HG03442 (cell line): ENCODE measurements around the gene APEX1.

Source experiments
- ATAC-seq: cut with Tn5 transposase; IDR thresholded peaks from one replicate; pipeline ENCODE4 v1.9.1; 2021; ENCODE audit warnings: mild to moderate bottlenecking, moderate library complexity; ENCODE audit not compliant: unreplicated experiment

The APEX1 gene

DNA sequence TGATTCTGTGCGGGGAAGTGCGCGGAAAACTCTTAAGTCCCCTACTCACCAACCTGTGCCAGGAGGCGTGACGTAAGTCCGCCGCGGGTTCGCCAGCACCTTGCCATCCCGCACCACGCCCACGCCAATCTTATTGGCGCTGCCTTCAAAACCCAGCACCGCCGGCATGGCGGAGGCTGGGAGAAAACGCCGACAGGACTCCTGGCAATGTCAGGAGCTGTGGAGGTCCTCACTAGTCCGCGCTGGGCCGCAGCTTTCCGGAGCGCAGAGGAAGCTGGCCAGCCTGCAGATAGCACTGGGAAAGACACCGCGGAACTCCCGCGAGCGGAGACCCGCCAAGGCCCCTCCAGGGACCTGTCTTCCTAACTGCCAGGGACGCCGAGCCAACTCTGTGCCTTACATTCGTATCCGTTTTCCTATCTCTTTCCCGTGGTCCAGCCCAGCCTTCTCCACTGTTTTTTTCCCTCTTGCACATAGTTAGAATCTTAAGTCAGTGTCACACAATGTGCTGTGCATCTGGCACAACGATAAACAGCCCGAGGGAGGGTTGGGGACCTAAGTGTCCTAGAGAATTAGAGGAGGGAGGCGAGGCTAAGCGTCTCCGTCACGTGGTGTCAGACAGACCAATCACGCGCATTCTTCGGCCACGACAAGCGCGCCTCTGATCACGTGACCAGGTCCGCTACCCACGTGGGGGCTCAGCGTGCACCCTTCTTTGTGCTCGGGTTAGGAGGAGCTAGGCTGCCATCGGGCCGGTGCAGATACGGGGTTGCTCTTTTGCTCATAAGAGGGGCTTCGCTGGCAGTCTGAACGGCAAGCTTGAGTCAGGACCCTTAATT is at the start of gene APEX1, which contains the start of gene OSGEP:
TSS of gene APEX1 (plus strand) at position 711 of the 839 bp plus-strand sequence. CDS start 420 bp downstream, outside the sequence.
TSS of gene OSGEP (minus strand) at position 297 of the 839 bp plus-strand sequence. CDS start at position 168, 129 bp downstream.
- ATAC-seq = peak; percentile 89

DNA sequence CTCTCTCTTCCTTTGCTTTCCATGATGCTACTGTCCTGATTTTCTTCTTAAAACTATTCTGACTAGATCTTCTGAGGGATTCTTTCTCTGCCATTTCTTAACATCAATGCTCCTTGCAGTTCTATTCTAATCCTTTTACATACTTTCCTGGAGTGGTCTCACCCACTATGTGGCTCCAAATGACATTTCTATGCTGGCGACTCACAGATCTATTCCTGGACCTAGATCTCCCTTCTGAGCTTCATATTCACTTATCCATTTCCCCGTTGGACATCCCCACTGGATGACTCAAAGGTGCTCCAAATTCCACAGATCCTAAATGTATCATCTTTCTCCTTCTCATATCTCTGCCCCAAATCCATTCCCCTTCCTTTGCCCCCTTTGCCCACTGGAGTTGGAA is 45.8 kb upstream of the APEX1 start:
- ATAC-seq = no peak

DNA sequence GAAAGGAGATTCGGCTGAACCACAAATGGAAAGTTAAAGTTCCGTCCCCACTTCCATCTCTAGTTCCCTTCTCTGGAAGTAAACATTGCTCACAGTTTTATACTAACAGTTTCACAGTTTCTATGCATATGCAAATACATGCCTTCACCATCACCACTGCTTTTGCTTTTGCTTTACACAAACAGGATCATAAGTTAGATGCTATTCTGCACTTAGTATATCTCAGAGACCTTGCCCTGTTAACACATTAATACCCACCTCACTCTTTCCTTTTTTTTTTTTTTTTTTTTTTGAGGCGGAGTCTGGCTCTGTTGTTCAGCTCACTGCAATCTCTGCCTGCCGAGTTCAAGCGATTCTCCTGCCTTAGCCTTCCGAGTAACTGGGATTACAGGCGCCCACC is 42.6 kb upstream of the APEX1 start:
- peak; percentile 48 for ATAC-seq

DNA sequence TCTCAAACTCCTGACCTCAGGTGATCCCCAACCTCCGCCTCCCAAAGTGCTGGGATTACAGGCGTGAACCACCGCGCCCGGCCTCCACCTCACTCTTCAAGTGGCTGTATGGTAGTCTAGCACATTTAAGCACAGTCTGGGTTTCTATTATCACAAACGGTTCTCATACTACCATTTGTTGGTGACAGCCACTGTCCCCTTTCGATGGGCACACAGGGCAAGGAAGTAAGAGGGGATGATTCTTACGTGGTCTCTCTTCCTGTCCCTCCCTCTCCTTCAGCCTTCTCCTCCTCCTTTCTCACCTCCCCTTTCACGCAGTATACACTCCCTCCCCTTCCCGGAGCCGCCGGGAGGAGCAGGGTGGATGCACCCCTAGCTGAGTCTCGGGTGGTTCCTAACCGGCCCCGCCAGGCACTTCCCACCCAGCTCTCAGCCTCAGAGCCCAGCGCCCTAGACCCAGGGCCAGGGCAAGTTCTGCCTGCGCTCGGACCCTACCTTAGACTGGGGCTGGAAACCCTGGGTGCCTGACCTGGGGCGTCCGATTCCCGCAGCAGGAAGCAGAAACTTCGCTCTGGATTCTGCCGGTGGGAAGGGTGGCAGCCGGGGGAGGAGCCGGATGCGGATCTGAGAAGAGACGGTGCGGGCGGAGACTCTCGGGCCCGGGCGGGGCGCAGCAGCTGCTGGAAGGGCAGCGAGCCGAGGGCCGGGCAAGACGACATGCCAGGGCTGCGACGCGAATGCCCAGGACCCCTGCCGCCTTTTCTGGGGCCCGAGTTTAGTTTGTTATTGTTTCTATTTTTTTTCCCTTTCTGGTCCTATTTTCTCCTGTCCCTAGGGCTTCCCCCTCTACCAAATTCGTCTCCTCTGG is 41.9 kb upstream of the APEX1 start, which contains the start of gene TEP1:
TSS of gene TEP1 (minus strand) at position 626 of the 868 bp plus-strand sequence. CDS start 5,062 bp downstream, outside the sequence.
- peak; percentile 70 for ATAC-seq

DNA sequence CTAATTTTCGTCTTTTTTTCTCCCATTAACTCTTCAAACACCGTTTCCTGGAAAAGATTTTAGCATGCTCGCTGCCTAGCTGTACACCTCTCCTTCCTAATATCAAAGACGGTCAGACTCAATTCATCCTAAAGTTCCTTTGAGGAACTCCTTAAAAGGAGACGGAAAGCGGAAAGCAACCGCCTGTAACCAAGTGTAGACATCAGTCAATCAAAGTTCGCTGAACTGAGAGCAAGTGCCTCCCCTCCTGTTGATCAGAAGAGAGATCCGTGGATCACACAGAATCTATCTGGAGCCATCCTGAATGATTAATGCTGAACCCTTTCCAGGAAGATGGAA is 41.3 kb upstream of the APEX1 start:
- no peak for ATAC-seq

DNA sequence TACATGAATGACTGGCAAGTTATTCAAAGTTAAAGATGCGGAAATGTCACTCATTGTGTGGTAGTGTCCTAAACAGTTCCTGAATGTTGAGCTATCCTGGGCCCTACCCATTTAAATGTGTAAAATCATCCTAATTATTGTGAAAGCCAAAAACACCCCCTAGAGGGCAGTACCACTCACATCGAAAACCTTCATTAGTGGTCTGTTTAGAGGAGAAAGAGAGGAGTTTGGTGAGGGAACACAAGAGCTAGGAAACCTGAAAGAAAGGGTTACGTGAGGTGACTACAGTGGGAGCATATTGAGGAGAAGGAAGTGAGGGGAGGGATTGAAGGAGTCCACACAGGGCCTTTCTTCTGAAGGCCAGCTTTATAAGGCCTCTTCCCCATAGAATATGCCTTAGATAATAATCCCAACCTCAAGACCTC is 39.2 kb upstream of the APEX1 start:
- ATAC-seq = peak; percentile 36

DNA sequence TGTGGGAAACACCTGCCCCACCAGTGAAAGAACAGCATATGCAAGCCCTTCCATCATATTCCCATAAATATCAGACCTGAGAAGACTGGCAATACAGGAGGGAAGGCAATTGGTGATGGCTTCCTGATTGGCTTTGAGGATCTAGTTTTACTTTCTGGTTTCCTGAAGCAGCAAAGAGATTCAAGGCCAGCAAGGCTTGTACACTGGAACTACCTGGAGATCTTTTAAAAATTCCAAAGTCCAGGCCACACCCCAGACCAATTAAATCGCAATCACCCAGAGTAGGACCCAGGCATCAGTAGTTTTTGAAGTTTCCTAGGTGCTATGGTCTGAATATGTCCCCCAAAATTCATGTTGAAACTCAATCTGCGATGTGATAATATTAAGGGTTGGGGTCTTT is 38.8 kb upstream of the APEX1 start:
- ATAC-seq = no peak

DNA sequence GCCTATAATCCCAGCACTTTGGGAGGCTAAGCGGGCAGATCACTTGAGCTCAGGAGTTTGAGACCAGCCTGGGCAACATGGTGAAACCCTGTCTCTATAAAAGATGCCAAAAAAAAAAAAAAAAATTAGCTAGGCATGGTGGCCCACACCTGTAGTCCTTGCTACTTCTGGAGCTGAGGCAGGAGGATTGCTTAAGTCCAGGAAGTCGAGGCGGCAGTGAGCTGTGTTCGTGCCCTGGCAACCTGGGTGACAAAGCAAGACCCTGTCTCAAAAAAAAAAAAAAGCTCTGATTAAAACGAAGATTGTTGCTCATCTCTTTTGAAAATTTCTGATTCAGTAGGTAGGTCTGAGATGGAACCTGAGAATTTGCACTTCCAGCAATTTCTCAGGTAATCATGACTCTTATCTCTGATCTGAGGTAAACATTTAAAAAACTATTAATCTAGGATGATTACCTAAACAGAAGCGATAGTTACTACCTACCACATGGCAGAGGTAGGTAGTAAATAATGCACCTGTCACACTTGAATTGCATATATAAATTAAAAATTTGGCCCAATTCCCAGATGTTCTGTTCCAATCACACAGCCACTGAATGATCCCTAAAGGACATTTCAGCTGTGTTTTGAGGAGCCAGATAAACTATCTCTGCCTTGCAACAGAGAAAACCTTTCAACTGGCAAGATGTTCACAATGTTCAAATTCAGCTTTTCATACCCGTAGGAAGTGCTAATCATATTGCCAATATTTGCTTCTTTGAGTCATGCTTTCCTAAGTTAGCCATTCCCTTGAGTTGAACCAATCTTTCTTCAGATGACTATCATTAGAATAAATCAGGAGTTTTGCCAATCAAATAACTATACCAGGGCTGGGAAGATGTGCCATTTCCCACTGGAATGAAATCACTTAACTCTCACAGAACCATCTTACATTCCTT is 37.5 kb upstream of the APEX1 start:
- ATAC-seq = no peak

DNA sequence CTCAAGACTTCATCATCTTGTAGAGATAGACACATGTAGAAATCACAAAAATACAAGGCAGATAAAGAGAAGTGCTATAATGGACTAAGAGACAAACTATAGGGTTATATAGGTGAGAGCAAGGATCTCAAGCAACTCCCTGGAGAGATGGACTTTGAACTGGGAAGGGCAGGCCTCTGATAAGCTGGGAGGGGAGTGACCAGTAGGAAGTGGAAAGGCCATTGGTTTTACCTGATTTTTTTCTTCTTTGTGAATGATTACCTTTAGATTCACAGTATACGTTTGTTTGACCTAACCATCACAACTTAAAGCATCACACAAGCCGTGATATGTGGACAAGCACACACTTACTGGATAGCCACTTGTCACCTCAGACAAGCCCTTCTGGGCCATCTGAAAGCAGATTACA is 36.5 kb upstream of the APEX1 start:
- ATAC-seq = no peak

DNA sequence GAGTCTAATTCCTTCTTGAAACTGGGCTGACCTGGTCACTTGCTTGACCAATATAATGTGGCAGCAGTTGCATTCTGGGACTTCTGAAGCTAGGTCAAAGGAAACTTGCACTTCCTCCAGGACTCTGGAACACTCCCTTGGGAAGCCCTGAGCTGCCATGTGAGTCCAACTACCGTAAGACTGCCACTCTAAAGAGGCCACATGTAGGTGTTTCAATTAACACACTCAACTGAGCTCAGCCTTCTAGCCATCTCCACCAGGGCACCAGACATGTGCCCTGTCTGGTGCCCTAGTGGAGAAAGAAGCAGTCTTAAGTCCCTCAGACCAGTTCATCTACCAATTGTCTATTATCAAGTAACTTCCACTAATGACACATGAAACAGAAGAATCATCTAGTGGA is 35.6 kb upstream of the APEX1 start:
- no peak for ATAC-seq

DNA sequence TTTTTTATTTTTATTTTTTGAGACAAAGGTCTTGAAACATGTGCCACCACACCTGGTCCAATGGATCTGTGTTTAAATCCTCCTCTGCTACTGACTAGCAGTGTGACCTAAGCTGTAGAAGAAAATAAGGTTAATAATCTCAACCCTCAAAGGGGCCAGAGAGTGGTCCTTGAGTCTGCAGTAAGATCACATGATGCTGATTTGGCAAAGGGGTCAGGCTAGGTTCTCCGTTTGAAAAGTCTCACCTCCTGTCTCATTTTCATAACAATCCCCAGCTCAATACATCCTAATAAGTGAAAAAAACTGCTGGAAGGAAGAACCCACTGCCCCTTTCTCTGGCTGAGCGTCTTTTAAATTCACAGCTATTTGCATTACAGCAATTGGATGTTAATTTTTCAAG is 33.8 kb upstream of the APEX1 start:
- no peak for ATAC-seq

DNA sequence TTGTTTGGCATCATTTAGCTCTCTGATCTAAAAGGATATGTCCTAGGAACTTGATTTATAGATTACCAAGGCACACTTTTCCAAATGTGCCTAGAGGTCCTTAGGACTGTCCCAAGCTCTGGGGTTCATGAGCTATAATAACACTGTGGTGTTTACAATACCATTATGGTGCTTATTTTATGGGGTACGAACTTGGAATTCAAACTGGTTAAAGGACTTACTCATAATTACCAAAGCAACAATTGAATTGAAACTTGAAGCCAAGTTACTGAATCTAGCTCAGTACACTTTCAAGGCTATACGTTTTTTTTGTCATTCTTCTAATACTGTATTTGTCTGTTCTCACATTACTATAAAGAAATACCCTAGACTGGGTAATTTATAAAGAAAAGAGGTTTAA is 32.1 kb upstream of the APEX1 start:
- ATAC-seq = no peak

DNA sequence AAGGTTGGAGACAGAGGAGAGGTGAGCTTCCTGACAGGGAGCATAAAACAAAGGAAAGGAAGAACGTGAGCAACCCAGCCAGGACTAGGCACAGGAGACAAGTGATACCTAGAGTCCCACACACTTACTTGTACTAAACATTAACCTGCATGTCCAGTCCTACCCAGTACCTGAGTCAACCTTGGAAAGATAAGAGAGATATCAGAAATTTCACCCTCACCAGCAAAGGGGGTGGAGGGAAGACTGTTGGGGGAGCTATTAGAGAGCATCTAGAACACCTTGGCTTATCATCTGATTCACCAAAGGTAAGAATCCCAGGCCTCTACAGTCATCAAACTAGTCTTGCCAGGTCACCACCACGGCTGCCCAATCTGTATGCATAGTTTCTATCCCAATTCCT is 30.2 kb upstream of the APEX1 start:
- no peak for ATAC-seq

DNA sequence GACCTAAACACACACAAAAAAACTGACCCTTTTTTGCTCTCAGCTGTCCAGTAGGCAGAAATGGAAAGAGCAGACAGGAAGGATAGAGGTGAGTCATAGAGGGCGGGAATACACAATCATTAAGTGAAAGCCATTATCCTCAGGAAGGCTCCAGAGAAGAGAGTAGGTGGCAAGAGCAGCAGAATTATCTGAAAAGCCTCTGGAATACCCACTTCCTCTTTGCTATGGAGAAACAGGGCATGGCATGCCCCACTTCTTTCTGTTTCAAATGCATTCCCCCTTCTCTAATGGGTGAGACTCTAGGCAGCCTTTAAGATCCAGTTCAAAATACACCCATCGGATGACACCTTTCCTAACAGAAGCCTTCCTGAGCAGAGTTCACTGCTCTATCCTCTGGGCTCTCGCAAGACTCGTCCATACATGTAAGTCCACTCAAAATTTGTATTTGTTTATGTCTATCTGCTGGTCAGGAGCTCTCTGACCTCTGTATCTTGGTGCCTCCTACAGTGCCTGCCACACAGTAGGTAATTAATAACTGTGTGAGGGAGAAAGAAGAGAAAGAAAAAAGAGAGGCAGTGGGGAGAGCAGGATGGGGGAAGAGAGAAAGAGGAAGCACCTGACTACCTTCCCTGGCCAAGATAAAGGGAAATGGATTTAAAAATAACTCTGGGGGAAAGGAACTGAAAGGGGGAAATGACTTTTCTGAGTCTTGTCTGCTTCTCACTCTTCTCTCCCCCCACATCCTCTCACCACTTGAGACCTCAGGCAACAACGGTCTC is 27.6 kb upstream of the APEX1 start:
- ATAC-seq = peak; percentile 71

DNA sequence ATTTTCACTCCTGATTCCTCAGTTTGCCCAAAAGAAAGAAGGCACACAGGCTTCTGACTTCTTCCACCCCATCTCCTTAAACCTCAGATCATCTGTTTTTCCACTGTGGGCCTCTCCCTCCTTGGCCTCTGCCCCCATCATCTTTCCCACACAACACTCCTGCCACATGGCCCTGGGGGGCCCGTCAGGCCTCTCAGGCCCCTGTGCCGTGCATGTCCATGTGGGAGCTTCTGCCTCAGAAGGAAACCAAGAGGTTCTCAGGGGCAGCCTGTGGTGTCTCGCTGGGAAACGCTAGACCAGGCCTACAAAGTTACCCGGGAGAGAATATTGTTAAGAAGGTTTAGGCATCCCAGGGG is 27.0 kb upstream of the APEX1 start:
- ATAC-seq = peak; percentile 22

DNA sequence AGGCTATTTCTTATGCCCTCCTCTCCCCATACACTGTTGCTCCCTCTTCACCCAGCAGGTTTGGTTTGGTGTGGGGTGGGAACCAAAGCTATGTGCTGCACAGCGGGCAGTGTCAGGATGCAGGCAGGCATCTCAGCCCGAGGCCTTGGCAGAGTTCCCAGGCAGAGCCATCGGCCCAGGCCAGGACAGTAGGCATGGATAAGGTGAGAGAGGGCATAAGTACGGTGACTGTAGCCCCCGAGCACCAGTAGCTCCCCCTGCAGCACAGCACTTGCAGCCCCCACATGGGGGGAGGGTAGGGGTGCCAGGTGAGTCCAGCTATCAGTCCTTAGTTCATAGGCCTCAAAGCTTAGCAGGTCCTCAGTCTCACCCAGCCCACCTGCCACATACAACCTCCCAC is 26.2 kb upstream of the APEX1 start:
- ATAC-seq = no peak

DNA sequence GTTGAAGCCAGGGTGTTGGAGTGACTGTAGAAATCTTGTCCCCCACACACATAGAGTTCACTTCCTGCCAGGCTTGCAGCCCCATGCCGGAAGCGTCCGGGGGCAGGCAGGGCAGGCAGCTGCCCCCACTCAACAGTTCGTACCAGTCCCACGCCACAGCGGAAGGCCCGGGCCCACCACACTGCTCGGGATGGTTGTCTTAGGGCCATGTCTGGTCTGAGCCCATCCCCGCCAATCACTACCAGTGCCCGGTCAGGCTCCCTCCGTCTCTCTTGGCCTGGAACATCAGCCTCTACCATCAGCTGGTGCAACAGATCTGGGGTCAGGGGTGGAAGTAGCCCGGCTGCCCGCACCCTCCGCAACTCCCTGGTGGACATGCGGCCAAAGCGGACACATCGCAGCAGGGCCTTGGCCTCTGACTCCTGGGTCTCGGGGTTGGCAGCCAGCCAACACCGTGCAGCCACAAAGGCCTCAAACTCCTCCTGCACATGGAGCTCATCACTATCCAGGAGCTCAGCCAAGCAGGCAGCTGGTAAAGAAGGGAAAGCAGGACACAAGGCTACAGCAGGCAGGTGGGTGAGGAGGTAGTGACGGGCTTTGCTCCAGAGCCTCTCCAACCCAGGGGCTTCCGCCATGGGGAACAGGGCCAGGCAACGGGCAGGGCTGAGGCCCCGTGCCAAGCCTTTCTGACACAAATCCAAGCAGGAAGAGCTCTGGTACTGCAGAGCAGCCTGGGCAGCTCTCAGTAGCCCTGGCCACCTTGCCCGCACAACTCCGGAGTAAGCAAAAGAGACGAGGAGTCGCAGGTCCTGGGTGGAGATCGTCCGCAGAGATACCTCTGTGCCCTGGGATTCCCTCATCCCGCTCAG is 25.0 kb upstream of the APEX1 start:
- no peak for ATAC-seq

DNA sequence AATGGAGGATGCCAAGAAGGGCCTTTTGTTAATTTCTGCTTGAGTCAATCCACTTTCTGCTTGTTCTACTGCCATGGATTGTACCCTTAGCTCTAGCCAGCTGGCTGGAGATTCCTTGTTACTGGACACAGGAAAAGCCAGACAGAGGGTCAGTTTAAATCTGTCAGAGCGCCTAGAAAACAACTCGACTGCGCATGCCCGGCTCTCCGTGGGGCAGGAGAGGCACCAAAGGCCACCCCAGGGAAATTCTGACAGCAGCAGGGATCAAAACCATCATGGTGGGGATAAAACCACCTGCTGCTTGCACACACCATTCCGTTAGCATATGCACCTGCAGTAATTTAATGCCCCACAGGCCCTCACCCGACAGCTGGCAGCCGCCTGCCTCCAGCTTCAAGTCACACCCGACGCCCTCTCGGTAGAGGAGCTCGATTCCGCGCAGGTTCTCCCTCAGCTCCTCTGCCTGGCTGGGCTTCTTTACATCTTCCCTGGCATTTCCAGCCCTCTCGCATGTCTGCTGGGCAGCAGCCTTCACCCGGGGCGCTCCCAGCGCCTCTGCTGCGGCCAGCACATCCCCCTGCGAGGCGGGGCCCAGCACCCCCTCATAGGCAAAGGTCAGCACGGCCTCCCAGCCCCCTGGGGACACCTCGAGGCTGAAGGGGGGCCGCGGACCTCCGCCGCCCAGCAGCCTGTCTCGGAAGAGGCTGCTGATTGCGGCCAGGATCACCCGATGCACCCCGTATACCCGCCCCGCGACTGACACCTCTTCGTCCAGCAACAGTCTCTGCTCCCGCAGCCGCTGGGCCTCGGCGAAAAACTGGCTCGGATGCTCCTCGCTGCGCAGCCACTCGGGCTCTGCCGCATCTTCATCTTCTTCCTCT is 20.1 kb upstream of the APEX1 start:
- no peak for ATAC-seq
